ENCODE data around the gene XAF1.

- TF ChIP-seq POLR2A (IDR thresholded peaks at IDR 0.05; ENCODE audit: low read depth, low read length) (no peak), POLR2AphosphoS5 (IDR thresholded peaks at IDR 0.05; ENCODE audit: low read depth, low read length) (no peak), TAF1 (IDR thresholded peaks at IDR 0.05; ENCODE audit: low read depth, low read length) (no peak), SPI1 (IDR thresholded peaks at IDR 0.05; ENCODE audit: low read depth, low read length) (no peak)
Measured at GRCh38 chr17:6721744-6722143, 34.1 kb upstream of the XAF1 start.

Data from GM12891 (cell line).